ENCODE data around the gene GNMT. TPM values are rescaled to one million over a fixed set of nuclear protein-coding genes. Genes with fewer than 3 reads are reported as not detected.
A peak's percentile ranks its signal among the peaks of the same experiment; 100 is the strongest.

Gene GNMT
- total and polyA plus RNA-seq, 10 of the 15 experiments (the other 5 are each of a cell fraction or from before 2014, with no cell fraction given), result 0.27 to 1.1 (median 0.39) TPM

- ChIA-PET RAD21 (ENCODE audit: unreplicated experiment) (no interaction called here), CTCF (interaction anchor here (1.1 to 2.5 kb wide), 5 partner anchors 17 to 631 kb away, joined by 3 to 15 read pairs (median 3); partner anchors contain the start of gene CNPY3), POLR2A (no interaction called here), SMC1A (ENCODE audit: uncharacterized antibody, unreplicated experiment) (interaction anchor here (1.3 to 1.5 kb wide), 2 partner anchors 29 to 179 kb away, joined by 3 read pairs; no protein-coding TSS in a partner anchor)
- intact Hi-C loops (cut with micrococcal nuclease; ENCODE audit: unreplicated experiment), result no loop called here
- no peak overlapping the region for H3K4me2 ChIP-seq (ENCODE audit: control insufficient read depth, insufficient read depth)
- in situ Hi-C loops (cut with MboI), result no loop called here
- no peaks in the 10 kb centered on the region for H3K79me2 ChIP-seq (ENCODE audit: control insufficient read depth, insufficient read depth, low read length)
- no peaks in the 10 kb centered on the region for H3K4me1 ChIP-seq (ENCODE audit: control insufficient read depth, insufficient read depth, low read length)
- ATAC-seq (peak; percentile 32), DNase-seq (ENCODE audit: low read depth, low spot score) (no peak), FAIRE-seq (no peak)
- H3K36me3 ChIP-seq (ENCODE audit: control insufficient read depth in 2 of 2, insufficient read depth in 2 of 2, low read length in 1 of 2), result no peaks in the 10 kb centered on the region; a peak in 2 of 4 replicates
- no peaks in the 10 kb centered on the region for H3K9me3 ChIP-seq (replicated peaks; ENCODE audit: control insufficient read depth, insufficient read depth, low read length)
- H3K4me3 ChIP-seq, result no peak overlapping the region
- H2AFZ ChIP-seq (ENCODE audit: control insufficient read depth, low read depth, low read length), result no peak overlapping the region
- H3K27me3 ChIP-seq (replicated peaks in 1 of 2; ENCODE audit: control insufficient read depth in 2 of 2, insufficient read depth in 2 of 2, low read length in 1 of 2), result no peaks in the 10 kb centered on the region
- 80% methylated on average over 12 of the region's 12 CpGs for WGBS (ENCODE audit: insufficient coverage, insufficient replicate concordance, low lambda C conversion rate, missing lambda C conversion rate)
- H4K20me1 ChIP-seq (ENCODE audit: control insufficient read depth, insufficient read depth), result no peaks in the 10 kb centered on the region
- H3K27ac ChIP-seq (ENCODE audit: control insufficient read depth, insufficient read depth), result no peak overlapping the region
- TF ChIP-seq BCL11A (IDR thresholded peaks at IDR 0.05; ENCODE audit: low read depth, low read length), result no peak
- no peak for TF ChIP-seq ZNF274 (IDR thresholded peaks at IDR 0.05; ENCODE audit: insufficient read depth, insufficient read length)
- BruUV-seq (replicated peaks), result no TSS peak
- H3K9ac ChIP-seq (ENCODE audit: control insufficient read depth, insufficient read depth, low read length), result no peak overlapping the region
These were observed 2.8 kb downstream of the GNMT start for GRCh38 chr6:42963179-42963854.

- ChIA-PET SMC1A (ENCODE audit: uncharacterized antibody, unreplicated experiment) (interaction anchor here (1.3 to 1.8 kb wide), 3 partner anchors 16 to 179 kb away, joined by 3 to 5 read pairs (median 3); no protein-coding TSS in a partner anchor), CTCF (interaction anchor here (0.9 to 2.5 kb wide), 13 partner anchors 10 to 630 kb away, joined by 3 to 15 read pairs (median 4); partner anchors contain the start of genes CNPY3, CUL7 and PEX6), RAD21 (ENCODE audit: unreplicated experiment) (interaction anchor here (0.9 to 2.1 kb wide), 5 partner anchors 9 to 183 kb away, joined by 3 to 12 read pairs (median 4); no protein-coding TSS in a partner anchor), POLR2A (interaction anchor here (0.5 to 1.3 kb wide), 3 partner anchors 20 to 95 kb away, joined by 3 to 4 read pairs (median 4); partner anchors contain the start of genes MRPL2 and PPP2R5D)
- Histone ChIP-seq H3K36me3 (ENCODE audit: control insufficient read depth in 2 of 2, insufficient read depth in 2 of 2, low read length in 1 of 2) (no peaks in the 10 kb centered on the region; a peak in 2 of 4 replicates), H2AFZ (ENCODE audit: control insufficient read depth, low read depth, low read length) (no peak overlapping the region), H3K9ac (ENCODE audit: control insufficient read depth, insufficient read depth, low read length) (no peak overlapping the region), H3K4me1 (ENCODE audit: control insufficient read depth, insufficient read depth, low read length) (no peaks in the 10 kb centered on the region), H3K79me2 (ENCODE audit: control insufficient read depth, insufficient read depth, low read length) (no peaks in the 10 kb centered on the region), H3K4me2 (ENCODE audit: control insufficient read depth, insufficient read depth) (no peak overlapping the region), H4K20me1 (ENCODE audit: control insufficient read depth, insufficient read depth) (no peaks in the 10 kb centered on the region), H3K27me3 (replicated peaks in 1 of 2; ENCODE audit: control insufficient read depth in 2 of 2, insufficient read depth in 2 of 2, low read length in 1 of 2) (no peaks in the 10 kb centered on the region), H3K27ac (ENCODE audit: control insufficient read depth, insufficient read depth) (no peak overlapping the region), H3K4me3 (no peak overlapping the region), H3K9me3 (replicated peaks; ENCODE audit: control insufficient read depth, insufficient read depth, low read length) (no peaks in the 10 kb centered on the region)
- WGBS (ENCODE audit: insufficient coverage, insufficient replicate concordance, low lambda C conversion rate, missing lambda C conversion rate), result 87% methylated on average over 9 of the region's 9 CpGs
- FAIRE-seq (no peak), DNase-seq (ENCODE audit: low read depth, low spot score) (no peak), ATAC-seq (peak; percentile 88)
- in situ Hi-C loops (cut with MboI) (no loop called here), intact Hi-C loops (cut with micrococcal nuclease; ENCODE audit: unreplicated experiment) (no loop called here)
- no TSS peak for BruUV-seq (replicated peaks)
- TF ChIP-seq CREB1 (IDR thresholded peaks at IDR 0.05; ENCODE audit: low read depth) (no peak), ATF2 (IDR thresholded peaks at IDR 0.05; ENCODE audit: low read length) (no peak), SMC3 (IDR thresholded peaks at IDR 0.05; ENCODE audit: borderline replicate concordance, low read length) (peak; percentile 8; the same call in 1 of the 2 replicates), STAT3 (IDR thresholded peaks at IDR 0.05; ENCODE audit: low read depth, low read length) (no peak), ZNF24 (IDR thresholded peaks at IDR 0.05) (no peak), CUX1 (IDR thresholded peaks at IDR 0.05; ENCODE audit: insufficient replicate concordance, low read depth, low read length) (no peak)
These were observed 3.5 kb downstream of the GNMT start for GRCh38 chr6:42963855-42964605.
